Osteoblast (primary cell): ENCODE results near the gene FMR1. TPM values are rescaled to one million over a fixed set of nuclear protein-coding genes. Genes with fewer than 3 reads are reported as not detected.
A peak's percentile ranks its signal among the peaks of the same experiment; 100 is the strongest.

Source experiments
- DNase-seq: peaks from one replicate; pipeline ENCODE4 v3.0.0; 2011; ENCODE audit warnings: low spot score, mixed read lengths; ENCODE audit not compliant: insufficient read length; ENCODE audit errors: missing footprints
- H2AFZ ChIP-seq: 2 replicates; pipeline ENCODE4 v1.6.0; 2011; ENCODE audit warnings: mild to moderate bottlenecking, low read length
- H3K27ac ChIP-seq: 2 replicates; pipeline ENCODE4 v1.5.1; 2011; ENCODE audit warnings: mild to moderate bottlenecking, low read depth, low read length, moderate library complexity
- H3K27me3 ChIP-seq: 2 replicates; pipeline ENCODE4 v1.6.0; 2012; ENCODE audit warnings: mild to moderate bottlenecking, control low read depth, inconsistent platforms, low read length, moderate library complexity; ENCODE audit not compliant: insufficient read depth
- H3K36me3 ChIP-seq: 2 replicates; pipeline ENCODE4 v1.5.1; 2011; ENCODE audit warnings: mild to moderate bottlenecking, low read length, control low read depth, moderate library complexity; ENCODE audit not compliant: insufficient read depth
- H3K4me1 ChIP-seq: 2 replicates; pipeline ENCODE4 v1.5.1; 2011; ENCODE audit warnings: mild to moderate bottlenecking, low read length, control low read depth, moderate library complexity; ENCODE audit not compliant: insufficient read depth
- H3K4me2 ChIP-seq: 2 replicates; pipeline ENCODE4 v1.6.0; 2011; ENCODE audit warnings: mild to moderate bottlenecking, low read length; ENCODE audit not compliant: insufficient read depth
- H3K4me3 ChIP-seq: fragments of 200-600 bp; sonication (generic); 3 replicates; pipeline ENCODE4 v1.5.1; 2012; ENCODE audit warnings: mild to moderate bottlenecking, low read length, inconsistent platforms; ENCODE audit not compliant: insufficient read depth
- H3K79me2 ChIP-seq: 2 replicates; pipeline ENCODE4 v1.6.0; 2012; ENCODE audit warnings: mild to moderate bottlenecking, low read length, control low read depth, inconsistent platforms; ENCODE audit not compliant: insufficient read depth
- H3K9me3 ChIP-seq: 2 replicates; pipeline ENCODE4 v1.5.1; 2011; ENCODE audit warnings: low read depth, low read length, control low read depth
- H4K20me1 ChIP-seq: 2 replicates; pipeline ENCODE4 v1.6.0; 2012; ENCODE audit warnings: mild to moderate bottlenecking, low read length, control low read depth; ENCODE audit not compliant: insufficient read depth
- total RNA-seq: library from RNA; depleted of rRNA; stranded (reverse); fragments of >200 nt; gene quantifications from 2 replicates; pipeline ENCODE4 v1.2.3, GENCODE V29; 2012
- TF ChIP-seq, protein P1 (sequence below): IDR thresholded peaks from 2 replicates; pipeline ENCODE4 v1.5.1; 2011; ENCODE audit warnings: mild to moderate bottlenecking, low read depth, low read length, moderate library complexity; ENCODE audit errors: extremely low read depth

Gene FMR1
- total RNA-seq, 1 donor, result 35.8 TPM

- no peak overlapping the region for H3K4me2 ChIP-seq
Observed at GRCh38 chrX:147893741-147894140, 18.0 kb upstream of the FMR1 start.

DNA sequence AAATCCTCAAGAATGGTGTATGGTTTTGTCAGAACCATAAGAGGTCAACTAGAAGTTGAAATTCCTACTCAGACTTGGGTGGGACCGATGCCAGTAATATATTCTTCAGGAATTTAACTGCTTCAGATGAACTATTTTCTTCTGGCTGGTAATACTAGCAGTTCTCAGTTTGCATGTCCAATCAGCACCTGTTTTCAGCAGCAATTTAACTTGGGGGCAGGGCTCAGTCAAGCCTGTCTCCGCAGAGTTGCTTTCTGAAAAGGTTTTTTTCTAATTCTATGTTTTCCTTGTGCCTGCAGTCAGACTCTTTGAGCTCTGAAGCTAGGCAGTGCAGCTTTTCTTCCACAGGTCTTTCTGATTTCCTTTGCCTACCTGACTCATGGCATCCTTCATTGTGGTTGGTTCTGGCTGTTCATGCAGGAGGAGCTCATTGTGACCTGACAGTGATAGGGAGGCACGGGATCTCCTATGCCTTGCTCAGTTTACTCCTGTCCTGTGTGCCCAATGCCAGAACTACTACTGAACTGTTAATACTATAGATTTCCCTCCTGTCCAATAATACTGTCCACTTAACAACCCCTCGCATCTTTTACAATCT is 17.3 kb upstream of the FMR1 start:
- no peaks in the 10 kb centered on the region for H3K9me3 ChIP-seq
- no peaks in the 10 kb centered on the region for H4K20me1 ChIP-seq
- H3K27ac ChIP-seq, result no peak overlapping the region
- H3K4me2 ChIP-seq, result no peak overlapping the region
- H2AFZ ChIP-seq, result peak overlapping the region; percentile 6
- H3K4me3 ChIP-seq, result no peak overlapping the region
- no peaks in the 10 kb centered on the region for H3K79me2 ChIP-seq
- TF ChIP-seq, protein P1, sequence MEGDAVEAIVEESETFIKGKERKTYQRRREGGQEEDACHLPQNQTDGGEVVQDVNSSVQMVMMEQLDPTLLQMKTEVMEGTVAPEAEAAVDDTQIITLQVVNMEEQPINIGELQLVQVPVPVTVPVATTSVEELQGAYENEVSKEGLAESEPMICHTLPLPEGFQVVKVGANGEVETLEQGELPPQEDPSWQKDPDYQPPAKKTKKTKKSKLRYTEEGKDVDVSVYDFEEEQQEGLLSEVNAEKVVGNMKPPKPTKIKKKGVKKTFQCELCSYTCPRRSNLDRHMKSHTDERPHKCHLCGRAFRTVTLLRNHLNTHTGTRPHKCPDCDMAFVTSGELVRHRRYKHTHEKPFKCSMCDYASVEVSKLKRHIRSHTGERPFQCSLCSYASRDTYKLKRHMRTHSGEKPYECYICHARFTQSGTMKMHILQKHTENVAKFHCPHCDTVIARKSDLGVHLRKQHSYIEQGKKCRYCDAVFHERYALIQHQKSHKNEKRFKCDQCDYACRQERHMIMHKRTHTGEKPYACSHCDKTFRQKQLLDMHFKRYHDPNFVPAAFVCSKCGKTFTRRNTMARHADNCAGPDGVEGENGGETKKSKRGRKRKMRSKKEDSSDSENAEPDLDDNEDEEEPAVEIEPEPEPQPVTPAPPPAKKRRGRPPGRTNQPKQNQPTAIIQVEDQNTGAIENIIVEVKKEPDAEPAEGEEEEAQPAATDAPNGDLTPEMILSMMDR, result no peak
- no peak for DNase-seq
- H3K27me3 ChIP-seq, result no peaks in the 10 kb centered on the region
- no peaks in the 10 kb centered on the region for H3K36me3 ChIP-seq
- H3K4me1 ChIP-seq, result no peaks in the 10 kb centered on the region

More at GRCh38 chrX:147893741-147894140, 18.0 kb upstream of the FMR1 start:
- TF ChIP-seq, protein P1, result no peak
- DNase-seq, result no peak
- H3K27ac ChIP-seq, result no peak overlapping the region
- no peaks in the 10 kb centered on the region for H3K79me2 ChIP-seq
- no peaks in the 10 kb centered on the region for H3K9me3 ChIP-seq
- H3K4me1 ChIP-seq, result no peaks in the 10 kb centered on the region
- no peaks in the 10 kb centered on the region for H4K20me1 ChIP-seq
- H3K36me3 ChIP-seq, result no peaks in the 10 kb centered on the region
- H3K4me3 ChIP-seq, result no peak overlapping the region
- no peak overlapping the region for H2AFZ ChIP-seq
- no peaks in the 10 kb centered on the region for H3K27me3 ChIP-seq

GRCh38 chrX:147897117-147897516 is 14.6 kb upstream of the FMR1 start:
- H3K4me1 ChIP-seq, result no peaks in the 10 kb centered on the region
- H3K4me3 ChIP-seq, result no peak overlapping the region
- H3K36me3 ChIP-seq, result no peaks in the 10 kb centered on the region
- H3K79me2 ChIP-seq, result no peaks in the 10 kb centered on the region
- no peak overlapping the region for H3K27ac ChIP-seq
- H3K9me3 ChIP-seq, result no peaks in the 10 kb centered on the region
- H3K4me2 ChIP-seq, result no peak overlapping the region
- no peak overlapping the region for H2AFZ ChIP-seq
- H3K27me3 ChIP-seq, result no peaks in the 10 kb centered on the region
- TF ChIP-seq, protein P1, result no peak
- no peak for DNase-seq
- H4K20me1 ChIP-seq, result no peaks in the 10 kb centered on the region

- TF ChIP-seq, protein P1, result no peak
- no peaks in the 10 kb centered on the region for H3K27me3 ChIP-seq
- no peaks in the 10 kb centered on the region for H3K4me1 ChIP-seq
- no peak overlapping the region for H3K4me3 ChIP-seq
- H3K36me3 ChIP-seq, result no peaks in the 10 kb centered on the region
- no peaks in the 10 kb centered on the region for H3K9me3 ChIP-seq
- H4K20me1 ChIP-seq, result no peaks in the 10 kb centered on the region
- H3K79me2 ChIP-seq, result no peaks in the 10 kb centered on the region
- no peak overlapping the region for H3K4me2 ChIP-seq
- no peak overlapping the region for H3K27ac ChIP-seq
- no peak overlapping the region for H2AFZ ChIP-seq
- no peak for DNase-seq
Observed at GRCh38 chrX:147898951-147899350, 12.8 kb upstream of the FMR1 start.
